PC-9 (cell line): ENCODE results near the gene PTGFRN. TPM values are rescaled to one million over a fixed set of nuclear protein-coding genes. Genes with fewer than 3 reads are reported as not detected.

ENCODE experiments used
- BruUV-seq: library from RNA; stranded (reverse); fragments of 400-500 nt; replicated peaks from 2 replicates; lab custom pipeline; 2021; lab: Mats Ljungman, UMichigan
- CTCF ChIA-PET: fragments of 300-600 bp; sonication (Branson Sonifier 250); formaldehyde crosslinking; loops from one replicate; lab custom pipeline; 2022; ENCODE audit warnings: antibody characterized with exemption; lab: Charles Lee
- POLR2A ChIA-PET: fragments of 300-600 bp; sonication (Branson Sonifier 250); formaldehyde crosslinking; loops from one replicate; lab custom pipeline; 2022; ENCODE audit warnings: antibody characterized with exemption; ENCODE audit not compliant: unreplicated experiment; lab: Charles Lee
- DNase-seq, 2 experiments: peaks; one replicate each; pipeline versions ENCODE4 v3.0.0 to v3.0.0-alpha.2; 2015 to 2022; ENCODE audit warnings: mixed read lengths in 1 of 2
- H2AFZ ChIP-seq: fragments of 200-600 bp; sonication (generic); 2 replicates; pipeline ENCODE4 v1.8.1; 2017; ENCODE audit warnings: antibody characterized with exemption
- H3F3A ChIP-seq: fragments of 200-600 bp; sonication (generic); 2 replicates; pipeline ENCODE4 v1.8.1; 2017; ENCODE audit warnings: antibody characterized with exemption, mild to moderate bottlenecking, low read depth; ENCODE audit not compliant: insufficient read depth
- H3K27ac ChIP-seq: fragments of 200-600 bp; sonication (generic); 2 replicates; pipeline ENCODE4 v1.6.1; 2016; ENCODE audit warnings: mixed run types
- H3K27me3 ChIP-seq: fragments of 200-600 bp; sonication (generic); 2 replicates; pipeline ENCODE4 v1.6.1; 2016; ENCODE audit warnings: low read depth, mixed run types; ENCODE audit not compliant: insufficient read depth
- H3K36me3 ChIP-seq: fragments of 200-600 bp; sonication (generic); 2 replicates; pipeline ENCODE4 v1.6.1; 2016; ENCODE audit warnings: low read depth, mixed run types
- H3K4me1 ChIP-seq: fragments of 200-600 bp; sonication (generic); replicated peaks from 2 replicates; pipeline ENCODE4 v1.6.1; 2016; ENCODE audit warnings: mixed run types; ENCODE audit not compliant: insufficient read depth
- H3K4me2 ChIP-seq: fragments of 200-600 bp; sonication (generic); 2 replicates; pipeline ENCODE4 v1.6.1; 2017; ENCODE audit warnings: mixed run types
- H3K4me3 ChIP-seq: fragments of 200-600 bp; sonication (generic); 2 replicates; pipeline ENCODE4 v1.6.1; 2016; ENCODE audit warnings: mixed run types
- H3K79me2 ChIP-seq: fragments of 200-600 bp; sonication (generic); 2 replicates; pipeline ENCODE4 v1.6.1; 2017; ENCODE audit warnings: low read depth, mixed run types
- H3K9me2 ChIP-seq: fragments of 200-600 bp; sonication (generic); 2 replicates; pipeline ENCODE4 v1.8.1; 2017; ENCODE audit warnings: mild to moderate bottlenecking; ENCODE audit not compliant: insufficient read depth
- H3K9me3 ChIP-seq: fragments of 200-600 bp; sonication (generic); 2 replicates; pipeline ENCODE4 v1.8.1; 2016; ENCODE audit warnings: low read depth; ENCODE audit not compliant: insufficient read depth
- H4K20me1 ChIP-seq: fragments of 200-600 bp; sonication (generic); 2 replicates; pipeline ENCODE4 v1.8.1; 2017; ENCODE audit not compliant: insufficient read depth
- CTCF ChIP-seq: fragments of 200-600 bp; sonication (generic); conservative IDR thresholded peaks from 2 replicates; pipeline ENCODE4 v1.6.1; 2017; ENCODE audit warnings: mixed run types, antibody characterized with exemption, mild to moderate bottlenecking, moderate library complexity
- EZH2 ChIP-seq: fragments of 200-600 bp; sonication (generic); IDR thresholded peaks from 2 replicates; pipeline ENCODE4 v1.8.0; 2017; ENCODE audit warnings: antibody characterized with exemption, low read depth
- intact Hi-C: fragments of 100-400 bp; cut with micrococcal nuclease; formaldehyde crosslinking; loops from one replicate; pipeline ENCODE4 v1.10.0; 2022; ENCODE audit not compliant: unreplicated experiment
- total RNA-seq: library from RNA; stranded (reverse); gene quantifications from 2 replicates; pipeline ENCODE4 v1.2.3, GENCODE V29; 2021

PTGFRN gene
- total RNA-seq, 1 experiment from 2014 or later, result 87.3 TPM

- no peak for TF ChIP-seq EZH2
- TF ChIP-seq CTCF, result no peak
- Histone ChIP-seq H3K36me3 (no peaks in the 10 kb centered on the region), H3K4me2 (no peak overlapping the region), H3K79me2 (no peaks in the 10 kb centered on the region), H3K9me3 (no peaks in the 10 kb centered on the region), H3K4me1 (no peaks in the 10 kb centered on the region), H3K9me2 (no peaks in the 10 kb centered on the region), H2AFZ (no peak overlapping the region), H3K4me3 (no peak overlapping the region), H3K27ac (no peak overlapping the region), H3K27me3 (no peaks in the 10 kb centered on the region), H4K20me1 (no peaks in the 10 kb centered on the region), H3F3A (no peaks in the 10 kb centered on the region)
- POLR2A ChIA-PET, result no interaction called here
- BruUV-seq, result no TSS peak
- intact Hi-C loops, result no loop called here
- CTCF ChIA-PET, result no interaction called here
- DNase-seq, result no peak
Observed at GRCh38 chr1:117036018-117036461, 126.3 kb downstream of the PTGFRN start.

- Histone ChIP-seq H3K9me3 (no peaks in the 10 kb centered on the region), H3K4me3 (no peak overlapping the region), H3K27ac (no peak overlapping the region), H3F3A (no peaks in the 10 kb centered on the region), H3K27me3 (no peaks in the 10 kb centered on the region), H3K4me2 (no peak overlapping the region), H2AFZ (no peak overlapping the region), H3K4me1 (no peaks in the 10 kb centered on the region), H3K36me3 (no peaks in the 10 kb centered on the region), H4K20me1 (no peaks in the 10 kb centered on the region), H3K9me2 (no peaks in the 10 kb centered on the region), H3K79me2 (no peaks in the 10 kb centered on the region)
- BruUV-seq, result no TSS peak
- ChIA-PET POLR2A (interaction anchor here (0.6 kb wide), 1 partner anchor 294 kb away, joined by 8 read pairs; no protein-coding TSS in a partner anchor), CTCF (no interaction called here)
- TF ChIP-seq CTCF (no peak), EZH2 (no peak)
- DNase-seq, result no peak
- intact Hi-C loops, result no loop called here
Observed at GRCh38 chr1:117037802-117038201, 128.1 kb downstream of the PTGFRN start.

- TF ChIP-seq EZH2, result no peak
- no peak for TF ChIP-seq CTCF
- no TSS peak for BruUV-seq
- H3K27ac ChIP-seq, result no peak overlapping the region
- no peak overlapping the region for H3K4me2 ChIP-seq
- no peaks in the 10 kb centered on the region for H3K4me1 ChIP-seq
- H3K36me3 ChIP-seq, result no peaks in the 10 kb centered on the region
- intact Hi-C loops, result no loop called here
- no peaks in the 10 kb centered on the region for H3F3A ChIP-seq
- no peaks in the 10 kb centered on the region for H4K20me1 ChIP-seq
- no peak for DNase-seq
- no peaks in the 10 kb centered on the region for H3K9me2 ChIP-seq
- no peaks in the 10 kb centered on the region for H3K9me3 ChIP-seq
- CTCF ChIA-PET, result no interaction called here
- no peak overlapping the region for H3K4me3 ChIP-seq
- POLR2A ChIA-PET, result interaction anchor here (0.6 kb wide), 1 partner anchor 294 kb away, joined by 8 read pairs; no protein-coding TSS in a partner anchor
- H2AFZ ChIP-seq, result no peak overlapping the region
- no peaks in the 10 kb centered on the region for H3K27me3 ChIP-seq
- H3K79me2 ChIP-seq, result no peaks in the 10 kb centered on the region
Observed at GRCh38 chr1:117038236-117038635, 128.5 kb downstream of the PTGFRN start.

Other genes with a start within 250 kb of the PTGFRN start
- 27.8 and 30.1 TPM in 2 replicates for gene IGSF3, start 242.2 kb upstream of the PTGFRN start, total RNA-seq
- not detected in 2 replicates for gene CD2, start 155.5 kb upstream of the PTGFRN start, total RNA-seq
- 0.76 and 1.8 TPM in 2 replicates for gene CD101, start 91.8 kb downstream of the PTGFRN start, total RNA-seq
- gene TTF2, start 150.4 kb downstream of the PTGFRN start, total RNA-seq, result 62.2 and 63.4 TPM in 2 replicates
- gene TRIM45, start 211.8 kb downstream of the PTGFRN start, total RNA-seq, result 10.0 and 10.2 TPM in 2 replicates